Measurements from ENCODE around the gene PIP.
"Not testable (repeated sequence)": the region's sequence is repeated elsewhere in the genome, so short reads cannot be mapped to it uniquely, and the experiment has no call there.

Gene PIP

GRCh38 chr7:143131781-143132180 lies at the start of gene PIP:
PIP (plus strand) TSS chr7:143132077; CDS start chr7:143132117, 40 bp downstream.
- no peak for DNase-seq

GRCh38 chr7:143085109-143085508 lies 46.8 kb upstream of the PIP start:
- no peak for DNase-seq

- DNase-seq: not testable (repeated sequence)
These were observed 46.3 kb upstream of the PIP start for GRCh38 chr7:143085610-143086009.

GRCh38 chr7:143088549-143089231 lies 43.2 kb upstream of the PIP start:
- not testable (repeated sequence) for DNase-seq

- no peak for DNase-seq
These were observed 35.7 kb upstream of the PIP start for GRCh38 chr7:143096146-143096545.

GRCh38 chr7:143099579-143099978 lies 32.3 kb upstream of the PIP start:
- DNase-seq: not testable (repeated sequence)

GRCh38 chr7:143104759-143105158 lies 27.1 kb upstream of the PIP start:
- DNase-seq: no peak

GRCh38 chr7:143108019-143108418 lies 23.9 kb upstream of the PIP start:
- not testable (repeated sequence) for DNase-seq

GRCh38 chr7:143117395-143117794 lies 14.5 kb upstream of the PIP start:
- DNase-seq: no peak

- no peak for DNase-seq
These were observed 11.0 kb upstream of the PIP start for GRCh38 chr7:143120691-143121405.

GRCh38 chr7:143123326-143123725 lies 8.6 kb upstream of the PIP start:
- DNase-seq: not testable (repeated sequence)

- DNase-seq: no peak
These were observed 5.7 kb upstream of the PIP start for GRCh38 chr7:143126146-143126545.

- no peak for DNase-seq
These were observed 2.8 kb upstream of the PIP start for GRCh38 chr7:143129051-143129450.

GRCh38 chr7:143129477-143129876 lies 2.4 kb upstream of the PIP start:
- no peak for DNase-seq

GRCh38 chr7:143130541-143130940 lies 1.3 kb upstream of the PIP start:
- DNase-seq: no peak

GRCh38 chr7:143147070-143147469 lies 15.2 kb downstream of the PIP start:
- no peak for DNase-seq

GRCh38 chr7:143148050-143148449 lies 16.2 kb downstream of the PIP start:
- no peak for DNase-seq

GRCh38 chr7:143148651-143149050 lies 16.8 kb downstream of the PIP start:
- no peak for DNase-seq

- not testable (repeated sequence) for DNase-seq
These were observed 18.8 kb downstream of the PIP start for GRCh38 chr7:143150696-143151095.

- DNase-seq: not testable (repeated sequence)
These were observed 26.7 kb downstream of the PIP start for GRCh38 chr7:143158617-143159016.

- peak; percentile 2 for DNase-seq
These were observed 39.8 kb downstream of the PIP start for GRCh38 chr7:143171697-143172096.

- peak; percentile 80 for DNase-seq
These were observed 40.5 kb downstream of the PIP start for GRCh38 chr7:143172354-143172753.

- DNase-seq: no peak
These were observed 44.3 kb downstream of the PIP start for GRCh38 chr7:143176128-143176527.

- no peak for DNase-seq
These were observed 45.7 kb downstream of the PIP start for GRCh38 chr7:143177374-143178119.
